ENCODE data around the gene FKBP10. TPM values are rescaled to one million over a fixed set of nuclear protein-coding genes. Genes with fewer than 3 reads are reported as not detected.

The FKBP10 gene
- total and polyA plus RNA-seq, 9 of the 15 experiments (the other 6 are each of a cell fraction or from before 2014, with no cell fraction given): 0.03 to 3.0 (median 1.4) TPM; not detected in 1

DNA sequence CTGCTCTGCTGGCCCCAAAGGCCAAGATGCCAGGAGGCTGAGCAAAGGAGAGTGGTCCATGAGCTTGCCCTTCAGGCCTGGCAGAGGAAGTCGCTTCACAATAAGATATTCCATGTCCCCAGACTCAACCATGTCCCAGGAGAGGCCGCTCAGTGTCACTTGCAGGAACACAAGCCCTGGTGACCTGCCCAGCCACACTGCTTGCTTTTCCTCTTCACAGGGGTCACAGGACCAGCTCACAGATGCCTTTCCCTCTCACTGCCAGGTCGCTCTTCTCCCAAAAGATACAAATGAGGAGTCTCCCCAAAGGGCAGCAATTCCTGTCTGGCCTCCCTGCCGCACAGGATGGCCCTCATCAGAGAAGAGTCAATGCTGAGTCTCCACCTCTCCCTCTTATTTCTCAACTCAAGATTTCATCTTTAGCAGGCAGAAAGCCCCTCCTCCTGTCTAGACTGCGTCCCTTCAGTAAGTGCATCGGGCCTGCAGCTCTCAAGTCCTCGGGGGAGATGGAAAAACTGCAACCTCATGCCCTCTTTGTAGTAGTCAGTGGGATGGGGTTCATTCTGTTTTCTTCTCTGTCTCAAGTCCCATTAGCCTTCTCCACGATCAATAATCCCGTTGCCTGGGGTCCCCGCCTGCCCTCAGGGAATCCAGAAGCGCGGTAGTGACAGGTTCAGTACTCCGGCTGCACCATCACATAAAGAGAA, 31.2 kb upstream of the FKBP10 start:
- Histone ChIP-seq H3K9me1 (ENCODE audit: control insufficient read depth, insufficient read depth, low read length) (peaks cover 7% of the 10 kb centered on the region), H3K4me3 (no peak overlapping the region), H3K36me3 (ENCODE audit: control insufficient read depth, insufficient read depth, low read length) (peaks cover 28% of the 10 kb centered on the region; the same call in 1 of the 3 replicates), H2AFZ (ENCODE audit: low read depth, low read length) (no peak overlapping the region), H3K9ac (ENCODE audit: insufficient read depth in 1 of 2, low read depth in 2 of 2, low read length in 2 of 2) (peak overlapping the region; percentile 22 to 88; a peak in 3 of 4 replicates), H3K9me3 (replicated peaks; ENCODE audit: control insufficient read depth, insufficient read depth, low read depth, low read length) (no peaks in the 10 kb centered on the region), H3K4me1 (replicated peaks in 1 of 2; ENCODE audit: control insufficient read depth in 2 of 2, insufficient read depth in 2 of 2, low read length in 2 of 2) (peaks cover 27 to 47% of the 10 kb centered on the region in 2 experiments), H3K79me2 (ENCODE audit: control insufficient read depth, insufficient read depth, low read length) (peaks cover 80% of the 10 kb centered on the region), H3K4me2 (ENCODE audit: insufficient read depth, low read length) (peak overlapping the region; percentile 52), H3K27ac (ENCODE audit: extremely low read depth, low read depth, low read length) (peak overlapping the region; percentile 42; the same call in 2 of the 3 replicates), H4K20me1 (replicated peaks; ENCODE audit: control insufficient read depth, insufficient read depth, low read length) (peaks cover 9% of the 10 kb centered on the region), H3K27me3 (ENCODE audit: control insufficient read depth in 2 of 2, insufficient read depth in 2 of 2, low read length in 2 of 2) (no peaks in the 10 kb centered on the region)
- 53% methylated on average over 13 of the region's 13 CpGs for WGBS (ENCODE audit: insufficient coverage, low coverage, missing lambda C conversion rate)
- POLR2A ChIA-PET: interaction anchor here (0.6 to 1.8 kb wide), 7 partner anchors 11 to 1334 kb away, joined by 3 to 5 read pairs (median 5); partner anchors contain the start of gene KLHL11
- FAIRE-seq: peak; percentile 58
- no TSS peak for BruUV-seq (replicated peaks)
- 0 out of 3 replicates have a peak, but pooled peaks have one; percentile 1 for ATAC-seq
- CTCF ChIA-PET (ENCODE audit: low intra/inter-chr PET ratio): no interaction called here
- peak in 3 of 4 experiments; percentile 2 to 63 (median 38) for DNase-seq (ENCODE audit: extremely low read depth in 1 of 4, low spot score in 3 of 4)
- intact Hi-C loops (cut with micrococcal nuclease) (no loop called here), in situ Hi-C loops (cut with MboI) (no loop called here)
- TF ChIP-seq SMARCB1 (IDR thresholded peaks at IDR 0.05; ENCODE audit: insufficient read length, low read depth) (no peak), KLF10 (CRISPR knock-in tag; IDR thresholded peaks at IDR 0.05) (no peak), NFE2 (IDR thresholded peaks at IDR 0.05; ENCODE audit: low read depth) (peak; percentile 65), HSF4 (CRISPR knock-in tag; IDR thresholded peaks at IDR 0.05; ENCODE audit: borderline replicate concordance) (no peak), PREB (CRISPR knock-in tag; IDR thresholded peaks at IDR 0.05) (0 out of 2 replicates have a peak, but pooled peaks have one; percentile 26), TCF3 (CRISPR knock-in tag; IDR thresholded peaks at IDR 0.05) (no peak), RCOR1 (IDR thresholded peaks at IDR 0.05; ENCODE audit: borderline replicate concordance in 1 of 2, low read depth in 2 of 2, low read length in 2 of 2) (0 out of 4 replicates have a peak, but pooled peaks of 1 of the 2 experiments have one; percentile 3), KLF6 (CRISPR knock-in tag; IDR thresholded peaks at IDR 0.05; ENCODE audit: borderline replicate concordance) (no peak), FIP1L1 (IDR thresholded peaks at IDR 0.05; ENCODE audit: low read depth, low read length, poor library complexity, severe bottlenecking) (no peak), KDM4B (IDR thresholded peaks at IDR 0.05; ENCODE audit: borderline replicate concordance in 2 of 2, low read depth in 1 of 2) (no peak), ZNF354B (CRISPR knock-in tag; IDR thresholded peaks at IDR 0.05) (no peak), ZNF253 (CRISPR knock-in tag; conservative IDR thresholded peaks at IDR 0.05) (no peak), CEBPB (tag; IDR thresholded peaks at IDR 0.05) (peak; percentile 47; the same call in 1 of the 2 replicates)
- TF ChIP-seq, protein P1, sequence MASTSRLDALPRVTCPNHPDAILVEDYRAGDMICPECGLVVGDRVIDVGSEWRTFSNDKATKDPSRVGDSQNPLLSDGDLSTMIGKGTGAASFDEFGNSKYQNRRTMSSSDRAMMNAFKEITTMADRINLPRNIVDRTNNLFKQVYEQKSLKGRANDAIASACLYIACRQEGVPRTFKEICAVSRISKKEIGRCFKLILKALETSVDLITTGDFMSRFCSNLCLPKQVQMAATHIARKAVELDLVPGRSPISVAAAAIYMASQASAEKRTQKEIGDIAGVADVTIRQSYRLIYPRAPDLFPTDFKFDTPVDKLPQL (IDR thresholded peaks at IDR 0.05; ENCODE audit: extremely low read depth, insufficient read length): no peak
- TF ChIP-seq, protein P2, sequence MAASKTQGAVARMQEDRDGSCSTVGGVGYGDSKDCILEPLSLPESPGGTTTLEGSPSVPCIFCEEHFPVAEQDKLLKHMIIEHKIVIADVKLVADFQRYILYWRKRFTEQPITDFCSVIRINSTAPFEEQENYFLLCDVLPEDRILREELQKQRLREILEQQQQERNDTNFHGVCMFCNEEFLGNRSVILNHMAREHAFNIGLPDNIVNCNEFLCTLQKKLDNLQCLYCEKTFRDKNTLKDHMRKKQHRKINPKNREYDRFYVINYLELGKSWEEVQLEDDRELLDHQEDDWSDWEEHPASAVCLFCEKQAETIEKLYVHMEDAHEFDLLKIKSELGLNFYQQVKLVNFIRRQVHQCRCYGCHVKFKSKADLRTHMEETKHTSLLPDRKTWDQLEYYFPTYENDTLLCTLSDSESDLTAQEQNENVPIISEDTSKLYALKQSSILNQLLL (CRISPR knock-in tag; IDR thresholded peaks at IDR 0.05; ENCODE audit: borderline replicate concordance): no peak
- TF ChIP-seq, protein P3, sequence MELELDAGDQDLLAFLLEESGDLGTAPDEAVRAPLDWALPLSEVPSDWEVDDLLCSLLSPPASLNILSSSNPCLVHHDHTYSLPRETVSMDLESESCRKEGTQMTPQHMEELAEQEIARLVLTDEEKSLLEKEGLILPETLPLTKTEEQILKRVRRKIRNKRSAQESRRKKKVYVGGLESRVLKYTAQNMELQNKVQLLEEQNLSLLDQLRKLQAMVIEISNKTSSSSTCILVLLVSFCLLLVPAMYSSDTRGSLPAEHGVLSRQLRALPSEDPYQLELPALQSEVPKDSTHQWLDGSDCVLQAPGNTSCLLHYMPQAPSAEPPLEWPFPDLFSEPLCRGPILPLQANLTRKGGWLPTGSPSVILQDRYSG (tag; conservative IDR thresholded peaks at IDR 0.05; ENCODE audit: low read depth): no peak

Data from K562 (cell line).